ENCODE results near the gene FOXF2.

The FOXF2 gene

GRCh38 chr6:1404713-1405098, 15.3 kb downstream of the FOXF2 start:
- DNase-seq (ENCODE audit: extremely low spot score, insufficient read length, low read depth) (no peak), FAIRE-seq (no peak)

DNA sequence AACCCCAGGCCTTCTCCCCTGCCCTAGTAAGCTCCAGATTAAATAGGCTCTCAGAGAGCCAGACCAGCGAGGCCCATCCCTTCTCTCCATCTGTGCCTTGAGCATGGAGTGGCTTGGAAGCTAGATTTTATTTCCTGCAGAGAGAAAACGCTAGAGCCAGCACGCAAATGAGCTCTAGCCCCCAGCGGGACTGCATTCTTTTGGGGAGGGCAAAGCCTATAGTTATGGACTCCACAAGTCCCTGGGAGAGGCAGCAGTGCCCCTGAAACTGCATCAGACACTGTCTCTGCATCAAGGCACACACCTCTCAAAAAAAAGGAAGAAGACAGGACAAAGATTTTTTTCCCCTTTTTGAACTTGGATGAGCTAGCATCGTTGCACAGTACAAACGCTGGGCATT, 15.8 kb downstream of the FOXF2 start:
- no peak for FAIRE-seq
- DNase-seq (ENCODE audit: extremely low spot score, insufficient read length, low read depth), result no peak

DNA sequence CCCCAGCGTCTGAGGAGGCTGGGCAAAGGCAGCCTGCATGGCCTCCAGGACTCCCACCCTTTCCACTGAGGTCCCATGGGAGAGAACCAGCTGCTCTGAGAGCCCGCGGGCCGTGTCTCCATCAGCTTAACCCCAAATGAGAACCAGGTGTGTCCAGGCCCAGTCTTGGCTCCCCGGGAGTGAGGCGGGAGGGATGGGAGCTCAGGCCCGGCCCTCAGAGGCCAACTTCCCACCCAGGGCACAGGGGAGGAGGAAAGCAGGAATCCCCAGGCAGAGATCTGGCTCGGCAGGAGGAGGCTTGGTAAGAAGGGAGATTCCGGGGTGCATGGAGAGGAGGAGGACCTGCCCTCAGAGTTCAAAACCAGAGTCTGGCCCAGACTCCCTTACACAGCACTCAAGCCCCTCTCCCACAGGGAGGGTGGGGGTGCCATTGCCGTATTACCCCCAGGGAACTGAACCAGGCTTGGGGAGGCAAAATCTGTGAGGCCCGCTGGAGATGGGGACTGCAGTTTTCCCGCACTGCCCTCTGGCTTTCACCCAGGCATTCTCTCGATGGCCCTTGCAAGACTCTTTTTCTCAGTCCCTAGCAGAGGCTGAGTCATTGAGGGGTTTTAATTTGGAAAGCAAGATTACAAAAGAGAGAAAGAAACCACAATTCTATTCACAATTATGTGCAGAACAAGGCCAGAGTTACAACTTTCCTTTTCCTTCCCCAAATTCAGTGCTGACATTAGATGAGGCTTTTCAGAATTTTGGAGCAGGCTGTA, 17.1 kb downstream of the FOXF2 start:
- FAIRE-seq, result no peak
- DNase-seq (ENCODE audit: extremely low spot score, insufficient read length, low read depth), result no peak

- FAIRE-seq, result no peak
- DNase-seq (ENCODE audit: extremely low spot score, insufficient read length, low read depth), result no peak
Measured at GRCh38 chr6:1407499-1407990, 18.2 kb downstream of the FOXF2 start.

DNA sequence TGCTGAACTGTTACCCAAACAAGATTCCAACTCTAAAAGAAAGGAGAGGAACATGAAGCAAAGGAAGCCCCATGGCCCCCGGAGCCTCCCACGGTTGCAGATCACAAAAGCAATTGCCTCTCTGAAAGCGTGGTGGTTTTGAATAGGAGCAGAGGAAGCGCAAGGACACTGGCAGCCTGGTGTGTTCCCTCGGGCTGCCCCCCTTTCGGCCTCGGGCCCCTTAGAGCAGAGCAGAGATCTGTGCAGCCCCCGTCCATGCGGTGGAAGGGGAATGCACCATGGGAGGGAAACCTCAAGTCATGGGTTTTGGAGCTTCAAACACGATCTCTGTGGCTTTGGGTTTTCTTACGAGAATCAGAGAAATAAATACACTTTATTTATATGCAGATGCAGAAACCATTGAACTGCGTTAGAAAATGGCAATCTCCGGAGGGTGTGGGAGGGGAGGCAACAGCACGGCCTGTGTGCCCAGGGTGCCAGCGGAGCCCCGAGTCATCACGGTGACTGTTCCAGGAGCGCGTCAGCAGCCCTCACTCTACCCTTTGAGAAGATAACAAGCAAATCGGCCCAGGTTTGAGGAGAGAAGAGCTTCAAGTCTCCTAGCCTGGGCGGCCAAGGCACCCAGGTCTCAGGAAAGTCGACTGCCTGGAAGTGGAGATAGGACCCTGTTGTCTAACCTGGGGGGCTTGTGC, 20.5 kb downstream of the FOXF2 start:
- no peak for FAIRE-seq
- DNase-seq (ENCODE audit: extremely low spot score, insufficient read length, low read depth), result no peak

DNA sequence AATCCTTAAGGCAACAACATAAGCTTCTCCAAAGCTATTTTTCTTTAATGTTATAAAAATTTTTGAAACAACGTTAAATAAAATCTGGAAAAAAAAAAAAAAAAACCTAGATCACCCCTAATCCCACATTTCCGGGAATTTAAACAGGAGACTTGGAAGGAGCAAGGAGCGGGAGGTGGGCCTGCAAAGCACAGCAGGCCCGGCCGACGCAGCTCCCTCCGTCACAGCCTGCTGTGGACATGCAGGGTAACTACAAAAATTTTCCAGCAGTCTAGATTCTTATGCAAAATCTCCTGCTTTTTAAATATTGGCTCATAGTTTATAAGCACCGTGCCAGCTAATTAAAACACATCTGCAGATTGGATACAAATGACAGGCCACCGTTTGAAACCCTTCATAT, 23.5 kb downstream of the FOXF2 start:
- FAIRE-seq (no peak), DNase-seq (ENCODE audit: extremely low spot score, insufficient read length, low read depth) (no peak)

DNA sequence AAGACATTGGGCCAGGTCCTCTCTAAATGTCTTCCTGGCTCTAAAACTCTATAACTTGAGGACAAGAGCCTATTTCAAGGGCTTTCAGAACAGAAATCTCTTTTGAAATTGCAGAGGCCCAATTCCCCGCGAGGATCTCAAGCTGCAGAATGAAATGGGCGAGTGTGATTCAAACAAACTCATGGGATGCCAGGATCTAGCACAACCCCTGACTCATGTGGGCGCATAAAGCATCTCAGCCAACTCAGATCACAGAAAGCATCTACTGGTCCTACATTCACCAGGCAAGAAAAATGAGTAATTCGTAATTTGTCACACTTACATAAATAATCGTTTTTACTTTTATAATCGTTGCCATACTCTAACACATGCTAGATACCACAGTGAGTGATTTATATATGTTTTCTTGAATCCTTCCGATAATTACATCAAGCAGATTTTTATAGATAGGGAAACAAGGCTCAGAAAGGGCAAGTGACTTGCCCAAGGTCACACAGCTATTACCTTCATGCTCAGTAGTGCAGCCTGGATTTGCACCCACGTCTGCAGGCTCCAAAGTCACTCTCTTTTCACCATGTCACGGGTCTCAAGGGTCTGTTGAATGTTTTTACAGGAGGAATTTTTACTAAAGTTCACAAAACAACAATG, 26.2 kb downstream of the FOXF2 start:
- no peak for FAIRE-seq

GRCh38 chr6:1416191-1416760, 26.9 kb downstream of the FOXF2 start:
- FAIRE-seq (no peak), DNase-seq (ENCODE audit: extremely low spot score, insufficient read length, low read depth) (no peak)

More for the DNA sequence above, 26.2 kb downstream of the FOXF2 start:
- no peak for DNase-seq (ENCODE audit: extremely low spot score, insufficient read length, low read depth)

- DNase-seq (ENCODE audit: extremely low spot score, insufficient read length, low read depth), result no peak
- no peak for FAIRE-seq
Measured at GRCh38 chr6:1416820-1417219, 27.4 kb downstream of the FOXF2 start.

GRCh38 chr6:1417718-1418117, 28.3 kb downstream of the FOXF2 start:
- FAIRE-seq, result no peak
- DNase-seq (ENCODE audit: extremely low spot score, insufficient read length, low read depth), result no peak

GRCh38 chr6:1418471-1419191, 29.3 kb downstream of the FOXF2 start:
- FAIRE-seq (no peak), DNase-seq (ENCODE audit: extremely low spot score, insufficient read length, low read depth) (no peak)

- DNase-seq (ENCODE audit: extremely low spot score, insufficient read length, low read depth), result no peak
- FAIRE-seq, result no peak
Measured at GRCh38 chr6:1420382-1420781, 31.0 kb downstream of the FOXF2 start.

DNA sequence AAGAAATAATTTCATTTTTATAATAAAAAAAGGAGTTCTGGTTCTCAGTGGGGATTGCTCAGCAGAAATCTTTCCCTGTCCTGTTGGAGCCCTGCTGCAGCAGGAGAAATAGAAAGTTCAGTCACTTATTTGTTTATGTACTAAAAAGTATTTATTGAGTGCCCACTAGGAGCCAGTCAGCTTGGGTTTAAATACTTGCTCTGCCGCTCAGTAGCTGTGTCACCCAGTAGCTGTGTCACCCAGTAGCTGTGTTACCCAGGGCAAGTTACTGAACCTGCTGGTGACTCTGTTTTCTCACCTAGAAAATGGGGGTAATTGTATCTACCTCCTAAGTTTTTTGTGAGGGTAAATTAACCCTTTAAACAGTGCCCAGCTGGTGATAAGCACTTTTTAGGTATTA, 32.9 kb downstream of the FOXF2 start:
- DNase-seq (ENCODE audit: extremely low spot score, insufficient read length, low read depth) (no peak), FAIRE-seq (no peak)

GRCh38 chr6:1423578-1423977, 34.2 kb downstream of the FOXF2 start:
- DNase-seq (ENCODE audit: extremely low spot score, insufficient read length, low read depth), result no peak
- FAIRE-seq, result no peak

GRCh38 chr6:1424306-1424927, 35.0 kb downstream of the FOXF2 start:
- DNase-seq (ENCODE audit: extremely low spot score, insufficient read length, low read depth) (peak; percentile 15), FAIRE-seq (peak; percentile 69)

DNA sequence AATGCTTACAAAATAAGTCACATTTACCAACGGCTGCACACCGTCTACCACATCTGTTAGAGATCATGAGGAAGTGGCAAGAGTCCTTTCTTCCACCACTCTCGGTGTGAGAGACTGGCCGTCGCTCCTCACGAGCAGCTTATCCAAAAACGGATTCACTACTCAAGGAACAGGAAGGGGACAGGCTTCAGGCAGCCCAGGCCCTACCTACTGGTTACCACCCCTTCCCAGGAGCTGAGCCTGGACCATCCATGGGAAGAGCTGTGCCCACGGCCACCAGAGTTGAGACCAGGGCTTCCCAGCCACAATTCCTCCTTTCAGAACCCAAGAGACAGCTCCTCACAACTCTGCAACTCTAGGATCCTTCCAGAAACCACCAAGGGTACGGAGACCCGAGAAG, 37.0 kb downstream of the FOXF2 start:
- no peak for FAIRE-seq
- no peak for DNase-seq (ENCODE audit: extremely low spot score, insufficient read length, low read depth)

DNA sequence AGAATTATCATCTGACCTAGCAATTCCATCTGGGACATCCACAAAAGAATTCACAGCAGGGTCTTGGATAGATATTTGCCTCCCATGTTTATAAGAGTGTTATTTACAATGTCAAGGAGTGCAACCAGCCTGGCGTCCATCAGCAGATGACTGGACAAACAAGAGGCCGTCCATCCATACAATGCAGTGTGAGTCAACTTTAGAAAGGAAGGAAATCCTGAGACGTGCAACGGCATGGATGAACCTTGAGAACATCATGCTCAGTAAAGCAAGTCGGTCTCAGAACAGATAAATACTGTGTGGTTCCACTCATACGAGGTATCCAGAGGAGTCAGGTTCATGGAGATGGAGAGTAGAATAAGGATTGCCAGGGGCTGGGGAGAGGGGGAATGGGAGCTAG, 46.4 kb downstream of the FOXF2 start:
- FAIRE-seq (no peak), DNase-seq (ENCODE audit: extremely low spot score, insufficient read length, low read depth) (no peak)

DNA sequence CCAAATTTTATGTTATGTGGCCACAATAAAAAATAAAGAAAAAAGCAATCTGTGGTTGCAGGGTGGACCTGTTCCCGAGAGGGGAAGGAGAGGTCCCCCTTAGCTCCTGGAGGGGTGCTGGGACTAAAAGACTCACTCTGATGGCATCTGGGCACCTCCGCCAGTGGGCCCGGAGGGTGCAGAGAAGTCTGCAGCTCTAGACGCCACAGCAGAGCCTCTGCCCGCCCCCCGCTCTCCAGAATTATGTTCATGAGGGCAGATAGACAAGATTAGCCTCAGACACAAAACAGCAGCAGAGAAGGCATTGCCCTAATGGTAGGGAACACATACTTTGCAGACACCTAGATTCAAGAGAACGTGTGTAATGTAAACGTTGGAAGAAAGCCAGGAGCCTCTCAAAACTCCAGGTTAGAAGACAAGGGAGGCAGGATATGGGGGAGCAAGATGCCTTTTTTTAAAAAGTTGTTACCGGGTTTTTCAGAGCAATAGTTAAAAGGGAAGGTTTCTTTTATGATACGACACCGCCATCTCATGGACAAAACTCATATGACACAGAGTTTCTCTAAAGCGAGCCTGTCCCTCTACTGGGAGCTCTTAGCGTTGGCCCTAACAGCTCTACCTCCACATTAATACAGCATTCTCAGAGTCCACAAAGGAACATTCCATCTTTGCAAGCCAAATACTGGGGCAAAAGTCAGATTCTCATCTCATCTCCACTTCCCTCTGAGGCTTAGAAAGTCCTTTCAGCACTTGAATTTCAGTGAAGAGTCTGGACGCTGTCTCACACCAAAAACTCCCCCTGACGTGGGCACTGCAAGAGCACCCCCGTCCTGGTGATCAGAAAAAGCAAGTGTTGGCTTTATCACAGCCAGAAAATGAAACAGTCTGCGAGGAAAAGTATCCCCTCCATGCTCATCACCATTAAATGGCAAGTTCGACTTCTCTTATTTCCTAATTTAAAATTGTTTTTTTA, 47.2 kb downstream of the FOXF2 start:
- FAIRE-seq (peak; percentile 81), DNase-seq (ENCODE audit: extremely low spot score, insufficient read length, low read depth) (peak; percentile 43)

Measured in GM18507 (cell line).